Neuronal stem cell (in vitro differentiated cells): ENCODE measurements around the gene EXO1.

Source experiments
- DNase-seq: peaks from one replicate; pipeline ENCODE4 v3.0.0-alpha.2; 2013; ENCODE audit warnings: low spot score
- H2AFZ ChIP-seq: one replicate; pipeline ENCODE4 v1.6.1; 2013; ENCODE audit warnings: mild to moderate bottlenecking, low read length, inconsistent platforms
- H2AK5ac ChIP-seq: 2 replicates; pipeline ENCODE4 v1.6.1; 2013; ENCODE audit warnings: low read depth, mild to moderate bottlenecking, inconsistent platforms, low read length, moderate library complexity, mixed read lengths
- H2BK120ac ChIP-seq: 2 replicates; pipeline ENCODE4 v1.6.1; 2013; ENCODE audit warnings: low read depth, mild to moderate bottlenecking, inconsistent platforms, low read length, moderate library complexity, mixed read lengths
- H2BK12ac ChIP-seq: one replicate; pipeline ENCODE4 v1.6.1; 2013; ENCODE audit warnings: low read length, inconsistent platforms
- H2BK15ac ChIP-seq: 2 replicates; pipeline ENCODE4 v1.6.1; 2013; ENCODE audit warnings: mild to moderate bottlenecking, low read length, inconsistent platforms, mixed read lengths
- H2BK5ac ChIP-seq: one replicate; pipeline ENCODE4 v1.6.1; 2013; ENCODE audit warnings: inconsistent platforms, mild to moderate bottlenecking, low read length, moderate library complexity
- H3K14ac ChIP-seq: one replicate; pipeline ENCODE4 v1.6.1; 2013; ENCODE audit warnings: low read length, inconsistent platforms
- H3K18ac ChIP-seq: 2 replicates; pipeline ENCODE4 v1.6.1; 2013; ENCODE audit warnings: low read length, inconsistent platforms
- H3K23ac ChIP-seq: 2 replicates; pipeline ENCODE4 v1.6.1; 2013; ENCODE audit warnings: low read depth, mild to moderate bottlenecking, mixed read lengths, low read length, inconsistent platforms; ENCODE audit not compliant: poor library complexity
- H3K27ac ChIP-seq: replicated peaks from 3 replicates; pipeline ENCODE4 v1.5.1; 2013; ENCODE audit warnings: low read length, inconsistent platforms
- H3K27me3 ChIP-seq, 3 experiments: 2 replicates each; pipeline ENCODE4 v1.6.1; 2013; ENCODE audit warnings: low read length in 3 of 3, mild to moderate bottlenecking in 2 of 3, inconsistent platforms in 1 of 3, low read depth in 1 of 3, mixed read lengths in 1 of 3, moderate library complexity in 1 of 3; ENCODE audit not compliant: control insufficient read depth in 3 of 3, insufficient read depth in 3 of 3
- H3K36me3 ChIP-seq, 2 donors: replicated peaks in 1 of 2; 2 replicates each; pipeline ENCODE4 v1.6.1; 2013; ENCODE audit warnings: low read length in 2 of 2; ENCODE audit not compliant: control insufficient read depth in 2 of 2, insufficient read depth in 2 of 2
- H3K4ac ChIP-seq: 2 replicates; pipeline ENCODE4 v1.6.1; 2013; ENCODE audit warnings: inconsistent platforms, mild to moderate bottlenecking, low read length, moderate library complexity
- H3K4me1 ChIP-seq, 2 donors: 1 replicate in 1 of 2; 2 replicates in 1 of 2; pipeline ENCODE4 v1.6.1; 2013; ENCODE audit warnings: low read length in 2 of 2, low read depth in 1 of 2; ENCODE audit not compliant: control insufficient read depth in 2 of 2, insufficient read depth in 1 of 2
- H3K4me2 ChIP-seq: one replicate; pipeline ENCODE4 v1.6.1; 2013; ENCODE audit warnings: mild to moderate bottlenecking, low read length, inconsistent platforms; ENCODE audit not compliant: insufficient read depth, poor library complexity, severe bottlenecking
- H3K4me3 ChIP-seq, 2 donors: 2 replicates each; pipeline ENCODE4 v1.5.1; 2013; ENCODE audit warnings: low read length in 2 of 2, mild to moderate bottlenecking in 2 of 2, inconsistent platforms in 1 of 2, moderate library complexity in 1 of 2
- H3K79me1 ChIP-seq: one replicate; pipeline ENCODE4 v1.6.1; 2013; ENCODE audit warnings: low read depth, mild to moderate bottlenecking, inconsistent platforms, low read length, moderate library complexity
- H3K9ac ChIP-seq: one replicate; pipeline ENCODE4 v1.6.1; 2013; ENCODE audit warnings: mild to moderate bottlenecking, low read depth, low read length, inconsistent platforms; ENCODE audit not compliant: poor library complexity
- H3K9me3 ChIP-seq, 2 donors: replicated peaks in 1 of 2; 2 replicates each; pipeline versions ENCODE3 to v1.6.1; 2013; ENCODE audit warnings: low read length in 2 of 2, mild to moderate bottlenecking in 2 of 2, inconsistent platforms in 1 of 2, low read depth in 1 of 2, mixed read lengths in 1 of 2, moderate library complexity in 1 of 2; ENCODE audit not compliant: control insufficient read depth in 2 of 2, insufficient read depth in 1 of 2
- H4K8ac ChIP-seq: one replicate; pipeline ENCODE4 v1.6.1; 2013; ENCODE audit warnings: low read depth, mild to moderate bottlenecking, inconsistent platforms, low read length, moderate library complexity
- H4K91ac ChIP-seq: one replicate; pipeline ENCODE4 v1.6.1; 2013; ENCODE audit warnings: low read length, low read depth, mild to moderate bottlenecking, inconsistent platforms; ENCODE audit not compliant: poor library complexity
- WGBS, 2 donors: extraction: QIAGEN DNeasy Blood & Tissue Kit; methylation state at CpG; one replicate each; pipeline ENCODE4 v1.1.7; 2013; ENCODE audit warnings: missing lambda C conversion rate in 2 of 2, mixed read lengths in 1 of 2; ENCODE audit not compliant: insufficient read length in 2 of 2, insufficient replicate concordance in 1 of 2; ENCODE audit errors: extremely low coverage in 2 of 2; 5-methylcytosine and 5-hydroxymethylcytosine counted together

The EXO1 gene

DNA sequence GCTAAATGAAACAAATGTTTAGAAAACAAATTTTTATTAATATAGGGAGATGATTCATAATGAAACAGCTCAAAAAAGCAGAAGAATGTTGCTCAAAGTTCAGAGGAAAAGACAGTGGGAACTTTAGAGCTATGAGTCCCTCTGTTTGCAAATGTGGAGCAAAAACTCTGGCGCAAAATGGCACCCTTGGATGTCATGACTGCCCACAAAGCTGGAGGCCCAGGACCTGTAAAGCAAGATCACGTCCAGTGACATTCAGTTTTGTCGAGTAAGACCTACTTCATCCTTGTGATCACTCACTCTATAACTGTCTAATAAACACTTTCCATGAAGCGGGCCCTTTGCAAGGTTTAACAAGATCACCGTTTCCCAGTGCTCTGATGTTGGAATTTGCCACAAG lies 9.1 kb upstream of the EXO1 start:
- H3K27ac ChIP-seq: no peak overlapping the region
- no peak overlapping the region for H3K4me3 ChIP-seq
- no peak overlapping the region for H3K9ac ChIP-seq

DNA sequence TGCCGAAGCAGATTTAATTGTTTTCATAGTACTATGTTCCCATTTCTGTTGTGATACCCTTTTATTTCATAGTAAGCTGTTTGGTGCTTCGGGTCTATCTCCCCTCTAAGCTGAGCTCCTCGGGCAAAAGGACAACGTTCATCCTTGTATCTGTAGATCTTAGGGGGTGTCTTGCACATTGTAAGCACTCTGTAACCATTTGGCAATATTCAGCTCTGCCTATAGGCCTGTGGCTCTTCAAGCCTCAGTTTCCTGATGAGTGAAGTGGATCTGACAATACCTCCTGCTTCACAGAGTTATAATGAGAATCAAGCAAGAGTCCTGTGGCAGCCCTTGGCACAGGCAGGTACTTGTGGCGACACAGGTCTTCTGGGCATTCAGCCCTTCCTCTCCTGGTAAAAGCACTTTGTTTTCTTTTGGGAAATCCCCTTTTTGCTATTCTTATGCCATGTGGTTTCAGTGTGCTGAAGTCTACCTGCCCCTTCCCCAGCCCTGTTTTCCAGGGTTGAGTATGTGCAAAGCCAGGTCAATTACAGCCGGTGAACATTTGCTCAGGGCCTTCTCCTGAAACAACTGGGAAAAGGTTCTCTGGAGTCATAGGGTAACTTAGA lies 8.5 kb upstream of the EXO1 start:
- Histone ChIP-seq H3K36me3 (no peaks in the 10 kb centered on the region), H3K9ac (no peak overlapping the region), H2AK5ac (no peak overlapping the region), H3K79me1 (no peaks in the 10 kb centered on the region), H2AFZ (no peak overlapping the region), H3K4me2 (no peak overlapping the region), H2BK120ac (no peak overlapping the region), H3K27me3 (peaks cover 0 to 4% (median 0%) of the 10 kb centered on the region in 3 experiments), H3K23ac (no peak overlapping the region), H3K18ac (no peak overlapping the region), H3K4me3 (no peak overlapping the region), H2BK12ac (no peak overlapping the region), H3K27ac (no peak overlapping the region), H3K9me3 (no peaks in the 10 kb centered on the region), H2BK5ac (no peak overlapping the region), H3K4me1 (no peaks in the 10 kb centered on the region), H3K14ac (no peak overlapping the region), H3K4ac (no peak overlapping the region), H4K8ac (no peak overlapping the region), H4K91ac (no peak overlapping the region), H2BK15ac (no peak overlapping the region)
- no peak for DNase-seq
- WGBS, 2 donors: no CpG with 5 or more reads among the region's 6 CpGs

More for the DNA sequence above, 9.1 kb upstream of the EXO1 start:
- H3K27me3 ChIP-seq: peaks cover 0 to 4% (median 0%) of the 10 kb centered on the region in 3 experiments
- H2BK15ac ChIP-seq: no peak overlapping the region
- no peak overlapping the region for H3K18ac ChIP-seq
- no peak overlapping the region for H3K14ac ChIP-seq
- no peak overlapping the region for H2AFZ ChIP-seq
- H4K8ac ChIP-seq: no peak overlapping the region
- no peak for DNase-seq
- no peaks in the 10 kb centered on the region for H3K4me1 ChIP-seq
- H4K91ac ChIP-seq: no peak overlapping the region
- no peak overlapping the region for H3K4ac ChIP-seq
- no peak overlapping the region for H2AK5ac ChIP-seq
- H3K4me2 ChIP-seq: no peak overlapping the region
- no peak overlapping the region for H2BK5ac ChIP-seq
- H2BK12ac ChIP-seq: no peak overlapping the region
- H3K79me1 ChIP-seq: no peaks in the 10 kb centered on the region
- H3K9me3 ChIP-seq: no peaks in the 10 kb centered on the region
- no peaks in the 10 kb centered on the region for H3K36me3 ChIP-seq
- no peak overlapping the region for H3K23ac ChIP-seq
- no peak overlapping the region for H2BK120ac ChIP-seq
- WGBS, 2 donors: no CpG with 5 or more reads among the region's 5 CpGs

DNA sequence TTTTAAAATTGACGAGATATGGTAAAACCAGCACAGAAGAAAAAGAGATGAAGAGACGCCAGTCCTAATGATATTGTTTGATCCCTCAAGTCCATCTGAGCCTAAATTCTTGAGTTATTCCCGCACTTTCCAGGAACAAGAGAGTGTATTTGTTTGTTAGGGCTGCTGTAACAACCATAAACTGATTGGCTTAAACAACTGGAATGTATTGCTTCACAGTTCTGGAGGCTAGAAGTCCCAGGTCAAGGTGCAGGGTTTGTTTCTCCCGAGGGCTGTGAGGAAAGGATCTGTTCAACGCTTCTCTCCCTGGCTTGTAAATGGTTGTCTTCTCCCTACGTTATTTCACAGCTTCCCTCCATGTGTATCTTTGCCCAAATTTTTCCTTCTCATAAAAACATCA lies 7.8 kb upstream of the EXO1 start:
- Histone ChIP-seq H3K9ac (no peak overlapping the region), H3K18ac (no peak overlapping the region), H3K4me3 (no peak overlapping the region), H4K8ac (no peak overlapping the region), H4K91ac (no peak overlapping the region), H2BK120ac (no peak overlapping the region), H3K36me3 (no peaks in the 10 kb centered on the region), H2AFZ (no peak overlapping the region), H3K79me1 (no peaks in the 10 kb centered on the region), H3K9me3 (no peaks in the 10 kb centered on the region), H3K14ac (no peak overlapping the region), H2BK15ac (no peak overlapping the region), H2AK5ac (no peak overlapping the region), H3K4me2 (no peak overlapping the region), H3K27ac (no peak overlapping the region), H3K27me3 (peaks cover 0 to 4% (median 0%) of the 10 kb centered on the region in 3 experiments), H3K23ac (no peak overlapping the region), H3K4me1 (no peaks in the 10 kb centered on the region), H3K4ac (no peak overlapping the region), H2BK12ac (no peak overlapping the region), H2BK5ac (no peak overlapping the region)
- no CpG with 5 or more reads among the region's 6 CpGs for WGBS, 2 donors
- DNase-seq: no peak

DNA sequence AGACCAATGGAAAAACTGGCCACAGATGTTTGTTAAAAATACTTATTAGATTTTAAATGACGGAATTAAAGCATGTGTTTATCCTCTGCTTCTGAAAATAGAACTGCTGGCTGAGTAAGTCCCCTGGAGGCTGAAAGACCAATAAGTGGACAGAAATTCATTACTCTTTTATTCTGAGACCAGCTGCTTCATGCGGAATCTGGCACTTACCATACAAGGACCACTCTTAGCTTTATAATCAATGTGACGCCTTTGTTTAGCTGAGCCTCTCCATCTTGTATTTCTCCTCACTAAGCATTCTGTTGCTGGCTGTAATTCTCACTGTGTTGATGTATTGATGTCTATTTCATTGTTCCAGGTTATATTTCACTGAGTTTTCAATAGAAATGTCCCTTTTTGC lies 6.3 kb upstream of the EXO1 start:
- H3K27ac ChIP-seq: no peak overlapping the region
- WGBS, 2 donors: no CpG with 5 or more reads among the region's 3 CpGs
- no peak overlapping the region for H3K4me3 ChIP-seq

More for the DNA sequence above, 6.3 kb upstream of the EXO1 start:
- no peak overlapping the region for H2AFZ ChIP-seq
- no peak overlapping the region for H3K23ac ChIP-seq
- no peak overlapping the region for H3K4me2 ChIP-seq
- H3K14ac ChIP-seq: no peak overlapping the region
- no peaks in the 10 kb centered on the region for H3K9me3 ChIP-seq
- H3K4ac ChIP-seq: no peak overlapping the region
- no peak overlapping the region for H4K8ac ChIP-seq
- H2BK5ac ChIP-seq: no peak overlapping the region
- H3K18ac ChIP-seq: no peak overlapping the region
- no peaks in the 10 kb centered on the region for H3K4me1 ChIP-seq
- H3K27me3 ChIP-seq: peaks cover 0 to 4% (median 0%) of the 10 kb centered on the region in 3 experiments
- no peak overlapping the region for H3K9ac ChIP-seq
- no peaks in the 10 kb centered on the region for H3K79me1 ChIP-seq
- H3K36me3 ChIP-seq: no peaks in the 10 kb centered on the region
- H2AK5ac ChIP-seq: no peak overlapping the region
- H4K91ac ChIP-seq: no peak overlapping the region
- H2BK12ac ChIP-seq: no peak overlapping the region
- no peak overlapping the region for H2BK15ac ChIP-seq
- no peak for DNase-seq
- no peak overlapping the region for H2BK120ac ChIP-seq
